Vagina (tissue), 2 donors: ENCODE measurements around the gene HS6ST3. TPM values are rescaled to one million over a fixed set of nuclear protein-coding genes. Genes with fewer than 3 reads are reported as not detected.

Experiments
- DNase-seq, 2 donors: peaks; one replicate each; pipeline ENCODE4 v3.0.0-alpha.2; 2017; ENCODE audit errors: extremely low spot score in 2 of 2
- H3K27ac ChIP-seq: fragments of 200-600 bp; sonication (generic); one replicate; pipeline ENCODE4 v1.5.1; 2019
- H3K27me3 ChIP-seq: fragments of 200-600 bp; sonication (generic); one replicate; pipeline ENCODE4 v1.5.1; 2019
- H3K36me3 ChIP-seq, 2 donors: fragments of 200-600 bp; sonication (generic); one replicate each; pipeline ENCODE4 v1.5.1; 2017 to 2019
- H3K4me1 ChIP-seq: fragments of 200-600 bp; sonication (generic); one replicate; pipeline ENCODE4 v1.5.1; 2019
- H3K4me3 ChIP-seq, 2 donors: fragments of 200-600 bp; sonication (generic); 1 replicate in 1 of 2; 2 replicates in 1 of 2; pipeline ENCODE4 v1.5.1; 2016 to 2019
- H3K9me3 ChIP-seq: fragments of 200-600 bp; sonication (generic); one replicate; pipeline ENCODE4 v1.5.1; 2019
- POLR2A ChIP-seq, 2 donors: fragments of 450-650 bp; IDR thresholded peaks; one replicate each; pipeline ENCODE4 v1.6.1; 2017; ENCODE audit warnings: antibody characterized with exemption in 2 of 2, mild to moderate bottlenecking in 2 of 2, moderate library complexity in 2 of 2
- POLR2AphosphoS5 ChIP-seq, 2 donors: sonication (generic); formaldehyde crosslinking; IDR thresholded peaks; one replicate each; pipeline ENCODE4 v1.9.0; 2017; ENCODE audit warnings: antibody characterized with exemption in 2 of 2, mild to moderate bottlenecking in 2 of 2, low read depth in 1 of 2; ENCODE audit not compliant: insufficient read depth in 1 of 2
- intact Hi-C: fragments of 100-400 bp; cut with DNase I; formaldehyde crosslinking; loops from one replicate; pipeline ENCODE4 v1.15.1; 2023
- total RNA-seq: library from RNA; depleted of rRNA; stranded (reverse); fragments of >200 nt; gene quantifications from one replicate; pipeline ENCODE4 v1.2.3, GENCODE V29; 2016
- TF ChIP-seq, protein P1 (sequence below), 3 experiments: fragments of 450-650 bp in 2 of 3; fragments of 200-600 bp in 1 of 3; sonication (generic) in 1 of 3; IDR thresholded peaks; one replicate each; pipeline ENCODE4 v1.5.1; 2017 to 2019; ENCODE audit warnings: antibody characterized with exemption in 3 of 3, mild to moderate bottlenecking in 2 of 3, moderate library complexity in 2 of 3

The HS6ST3 gene
- total RNA-seq, 1 donor from 2014 or later = 0.49 TPM

- intact Hi-C loops = no loop called here
- no peaks in the 10 kb centered on the region for H3K9me3 ChIP-seq
- TF ChIP-seq POLR2A (IDR thresholded peaks at IDR 0.05) (no peak), POLR2AphosphoS5 (IDR thresholded peaks at IDR 0.05; ENCODE audit: insufficient read depth in 1 of 2, low read depth in 1 of 2) (no peak)
- TF ChIP-seq, protein P1, sequence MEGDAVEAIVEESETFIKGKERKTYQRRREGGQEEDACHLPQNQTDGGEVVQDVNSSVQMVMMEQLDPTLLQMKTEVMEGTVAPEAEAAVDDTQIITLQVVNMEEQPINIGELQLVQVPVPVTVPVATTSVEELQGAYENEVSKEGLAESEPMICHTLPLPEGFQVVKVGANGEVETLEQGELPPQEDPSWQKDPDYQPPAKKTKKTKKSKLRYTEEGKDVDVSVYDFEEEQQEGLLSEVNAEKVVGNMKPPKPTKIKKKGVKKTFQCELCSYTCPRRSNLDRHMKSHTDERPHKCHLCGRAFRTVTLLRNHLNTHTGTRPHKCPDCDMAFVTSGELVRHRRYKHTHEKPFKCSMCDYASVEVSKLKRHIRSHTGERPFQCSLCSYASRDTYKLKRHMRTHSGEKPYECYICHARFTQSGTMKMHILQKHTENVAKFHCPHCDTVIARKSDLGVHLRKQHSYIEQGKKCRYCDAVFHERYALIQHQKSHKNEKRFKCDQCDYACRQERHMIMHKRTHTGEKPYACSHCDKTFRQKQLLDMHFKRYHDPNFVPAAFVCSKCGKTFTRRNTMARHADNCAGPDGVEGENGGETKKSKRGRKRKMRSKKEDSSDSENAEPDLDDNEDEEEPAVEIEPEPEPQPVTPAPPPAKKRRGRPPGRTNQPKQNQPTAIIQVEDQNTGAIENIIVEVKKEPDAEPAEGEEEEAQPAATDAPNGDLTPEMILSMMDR (IDR thresholded peaks at IDR 0.05) = no peak
- DNase-seq = no peak
- no peaks in the 10 kb centered on the region for H3K4me1 ChIP-seq
- no peak overlapping the region for H3K27ac ChIP-seq
- H3K4me3 ChIP-seq = no peak overlapping the region
- H3K36me3 ChIP-seq = no peaks in the 10 kb centered on the region
- H3K27me3 ChIP-seq = no peaks in the 10 kb centered on the region
These were observed 636.7 kb downstream of the HS6ST3 start for GRCh38 chr13:96726651-96727050.

- H3K27ac ChIP-seq = no peak overlapping the region
- no peaks in the 10 kb centered on the region for H3K9me3 ChIP-seq
- intact Hi-C loops = no loop called here
- no peak for DNase-seq
- no peaks in the 10 kb centered on the region for H3K36me3 ChIP-seq
- TF ChIP-seq POLR2A (IDR thresholded peaks at IDR 0.05) (no peak), POLR2AphosphoS5 (IDR thresholded peaks at IDR 0.05; ENCODE audit: insufficient read depth in 1 of 2, low read depth in 1 of 2) (no peak)
- TF ChIP-seq, protein P1 (IDR thresholded peaks at IDR 0.05) = no peak
- H3K4me3 ChIP-seq = no peak overlapping the region
- H3K27me3 ChIP-seq = no peaks in the 10 kb centered on the region
- no peaks in the 10 kb centered on the region for H3K4me1 ChIP-seq
These were observed 638.6 kb downstream of the HS6ST3 start for GRCh38 chr13:96728463-96728862.

- no peak for DNase-seq
- H3K4me3 ChIP-seq = no peak overlapping the region
- no peaks in the 10 kb centered on the region for H3K9me3 ChIP-seq
- no peaks in the 10 kb centered on the region for H3K4me1 ChIP-seq
- no peak for TF ChIP-seq POLR2A (IDR thresholded peaks at IDR 0.05)
- TF ChIP-seq, protein P1 (IDR thresholded peaks at IDR 0.05) = no peak
- no peak for TF ChIP-seq POLR2AphosphoS5 (IDR thresholded peaks at IDR 0.05; ENCODE audit: insufficient read depth in 1 of 2, low read depth in 1 of 2)
- H3K36me3 ChIP-seq = no peaks in the 10 kb centered on the region
- H3K27me3 ChIP-seq = no peaks in the 10 kb centered on the region
- intact Hi-C loops = no loop called here
- H3K27ac ChIP-seq = no peak overlapping the region
These were observed 640.8 kb downstream of the HS6ST3 start for GRCh38 chr13:96730676-96731075.

GRCh38 chr13:96734499-96734898, 644.6 kb downstream of the HS6ST3 start:
- no peak overlapping the region for H3K27ac ChIP-seq
- no peaks in the 10 kb centered on the region for H3K27me3 ChIP-seq
- DNase-seq = no peak
- TF ChIP-seq POLR2AphosphoS5 (IDR thresholded peaks at IDR 0.05; ENCODE audit: insufficient read depth in 1 of 2, low read depth in 1 of 2) = no peak
- no peak for TF ChIP-seq POLR2A (IDR thresholded peaks at IDR 0.05)
- TF ChIP-seq, protein P1 (IDR thresholded peaks at IDR 0.05) = no peak
- H3K4me3 ChIP-seq = no peak overlapping the region
- H3K36me3 ChIP-seq = no peaks in the 10 kb centered on the region
- H3K9me3 ChIP-seq = no peaks in the 10 kb centered on the region
- intact Hi-C loops = no loop called here
- H3K4me1 ChIP-seq = no peaks in the 10 kb centered on the region

DNA sequence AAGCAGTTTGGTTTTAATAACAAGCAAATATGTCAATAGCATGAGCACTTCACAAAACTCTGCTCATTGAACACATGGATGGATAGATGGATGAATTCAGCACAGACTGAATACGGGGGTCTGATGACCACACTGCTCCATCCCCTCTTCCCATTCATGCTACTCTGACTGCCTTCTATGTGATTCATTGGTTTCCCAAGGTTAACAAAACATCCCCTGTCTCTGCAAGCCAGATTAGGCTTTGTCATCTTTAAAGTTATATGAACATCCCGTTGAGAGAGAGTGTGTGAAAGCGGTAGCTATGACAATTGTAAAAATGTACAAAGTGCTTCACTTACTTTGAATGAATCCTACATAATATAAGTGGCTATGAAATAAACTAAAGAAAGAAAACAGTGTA, 651.9 kb downstream of the HS6ST3 start:
- TF ChIP-seq POLR2A (IDR thresholded peaks at IDR 0.05) = no peak
- no peak for TF ChIP-seq POLR2AphosphoS5 (IDR thresholded peaks at IDR 0.05; ENCODE audit: insufficient read depth in 1 of 2, low read depth in 1 of 2)
- TF ChIP-seq, protein P1 (IDR thresholded peaks at IDR 0.05) = no peak
- Histone ChIP-seq H3K36me3 (no peaks in the 10 kb centered on the region), H3K9me3 (no peaks in the 10 kb centered on the region), H3K27ac (no peak overlapping the region), H3K4me1 (no peaks in the 10 kb centered on the region), H3K4me3 (no peak overlapping the region), H3K27me3 (no peaks in the 10 kb centered on the region)
- intact Hi-C loops = no loop called here
- DNase-seq = no peak
